Thyroid gland (tissue), 4 donors: ENCODE results near the gene KCNH4.
A peak's percentile ranks its signal among the peaks of the same experiment; 100 is the strongest.

Source experiments
- CTCF ChIP-seq, 6 experiments: fragments of 200-600 bp in 3 of 6; fragments of 450-650 bp in 3 of 6; sonication (generic) in 3 of 6; IDR thresholded peaks; one replicate each; pipeline ENCODE4 v1.5.1; 2016 to 2019; ENCODE audit warnings: antibody characterized with exemption in 6 of 6, mild to moderate bottlenecking in 2 of 6, inconsistent platforms in 1 of 6, moderate library complexity in 1 of 6
- POLR2A ChIP-seq, 2 donors: fragments of 450-650 bp; IDR thresholded peaks; one replicate each; pipeline ENCODE4 v1.6.1; 2017; ENCODE audit warnings: antibody characterized with exemption in 2 of 2, mild to moderate bottlenecking in 2 of 2, moderate library complexity in 1 of 2

- peak in 1 of 2 donors; percentile 41 for TF ChIP-seq POLR2A (IDR thresholded peaks at IDR 0.05)
- peak in 1 of 6 experiments; percentile 18 for TF ChIP-seq CTCF (IDR thresholded peaks at IDR 0.05)
These were observed 45.0 kb downstream of the KCNH4 start for GRCh38 chr17:42135664-42136653.
